ENCODE measurements around the gene DIS3L2. TPM values are rescaled to one million over a fixed set of nuclear protein-coding genes. Genes with fewer than 3 reads are reported as not detected.

Gene DIS3L2
- total RNA-seq, 4 donors from 2014 or later: 16.1 to 26.7 (median 22.0) TPM

- Histone ChIP-seq H3K4me1 (no peaks in the 10 kb centered on the region), H3K27me3 (no peaks in the 10 kb centered on the region), H3K9me3 (no peaks in the 10 kb centered on the region), H3K36me3 (peaks cover 0 to 5% (median 0%) of the 10 kb centered on the region in 4 donors), H3K4me3 (no peak overlapping the region), H3K27ac (replicated peaks in 1 of 4) (no peak overlapping the region)
- TF ChIP-seq, protein P1, sequence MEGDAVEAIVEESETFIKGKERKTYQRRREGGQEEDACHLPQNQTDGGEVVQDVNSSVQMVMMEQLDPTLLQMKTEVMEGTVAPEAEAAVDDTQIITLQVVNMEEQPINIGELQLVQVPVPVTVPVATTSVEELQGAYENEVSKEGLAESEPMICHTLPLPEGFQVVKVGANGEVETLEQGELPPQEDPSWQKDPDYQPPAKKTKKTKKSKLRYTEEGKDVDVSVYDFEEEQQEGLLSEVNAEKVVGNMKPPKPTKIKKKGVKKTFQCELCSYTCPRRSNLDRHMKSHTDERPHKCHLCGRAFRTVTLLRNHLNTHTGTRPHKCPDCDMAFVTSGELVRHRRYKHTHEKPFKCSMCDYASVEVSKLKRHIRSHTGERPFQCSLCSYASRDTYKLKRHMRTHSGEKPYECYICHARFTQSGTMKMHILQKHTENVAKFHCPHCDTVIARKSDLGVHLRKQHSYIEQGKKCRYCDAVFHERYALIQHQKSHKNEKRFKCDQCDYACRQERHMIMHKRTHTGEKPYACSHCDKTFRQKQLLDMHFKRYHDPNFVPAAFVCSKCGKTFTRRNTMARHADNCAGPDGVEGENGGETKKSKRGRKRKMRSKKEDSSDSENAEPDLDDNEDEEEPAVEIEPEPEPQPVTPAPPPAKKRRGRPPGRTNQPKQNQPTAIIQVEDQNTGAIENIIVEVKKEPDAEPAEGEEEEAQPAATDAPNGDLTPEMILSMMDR (IDR thresholded peaks at IDR 0.05): no peak
- TF ChIP-seq EP300 (IDR thresholded peaks at IDR 0.05): no peak
- TF ChIP-seq POLR2A (IDR thresholded peaks at IDR 0.05; ENCODE audit: low read depth): no peak
- no peak for TF ChIP-seq POLR2AphosphoS5 (IDR thresholded peaks at IDR 0.05)
- intact Hi-C loops (cut with DNase I): no loop called here
- WGBS: 91% methylated on average over 3 of the region's 3 CpGs
- DNase-seq (ENCODE audit: extremely low spot score): no peak
These were observed 155.9 kb downstream of the DIS3L2 start for GRCh38 chr2:232117413-232117812.

DNA sequence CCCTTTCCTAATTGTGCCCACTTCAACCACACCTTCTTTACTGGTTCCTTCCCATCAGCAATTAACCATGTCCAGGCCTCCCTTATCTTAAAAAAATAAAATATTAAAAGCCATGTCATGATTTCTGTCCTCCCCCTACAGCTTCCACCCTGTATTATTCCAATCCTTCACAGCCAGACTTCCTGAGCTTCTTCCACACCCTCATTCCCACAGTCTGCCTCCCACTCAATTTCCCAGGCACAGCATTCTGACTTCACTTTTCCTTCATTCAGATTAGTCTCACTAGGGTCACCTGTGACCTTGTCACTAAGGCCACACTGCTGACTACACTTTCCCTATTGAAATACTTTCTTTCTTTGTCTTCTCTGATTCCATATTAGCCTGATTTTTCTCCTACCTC lies 159.4 kb downstream of the DIS3L2 start:
- no peak overlapping the region for H3K27ac ChIP-seq (replicated peaks in 1 of 4)
- DNase-seq (ENCODE audit: extremely low spot score): no peak
- intact Hi-C loops (cut with DNase I): no loop called here
- TF ChIP-seq EP300 (IDR thresholded peaks at IDR 0.05): no peak
- TF ChIP-seq, protein P1 (IDR thresholded peaks at IDR 0.05): no peak
- no peaks in the 10 kb centered on the region for H3K36me3 ChIP-seq
- no peaks in the 10 kb centered on the region for H3K27me3 ChIP-seq
- no peaks in the 10 kb centered on the region for H3K9me3 ChIP-seq
- no peak overlapping the region for H3K4me3 ChIP-seq
- H3K4me1 ChIP-seq: no peaks in the 10 kb centered on the region

GRCh38 chr2:232124309-232124708 lies 162.8 kb downstream of the DIS3L2 start:
- WGBS: 97% methylated on average over 1 of the region's 1 CpG
- Histone ChIP-seq H3K9me3 (no peaks in the 10 kb centered on the region), H3K4me1 (peaks cover 0 to 2% (median 0%) of the 10 kb centered on the region in 4 donors), H3K4me3 (no peak overlapping the region), H3K27ac (replicated peaks in 1 of 4) (no peak overlapping the region), H3K36me3 (no peaks in the 10 kb centered on the region), H3K27me3 (no peaks in the 10 kb centered on the region)
- intact Hi-C loops (cut with DNase I): no loop called here
- TF ChIP-seq EP300 (IDR thresholded peaks at IDR 0.05): no peak
- no peak for TF ChIP-seq POLR2AphosphoS5 (IDR thresholded peaks at IDR 0.05)
- TF ChIP-seq POLR2A (IDR thresholded peaks at IDR 0.05; ENCODE audit: low read depth): no peak
- TF ChIP-seq, protein P1 (IDR thresholded peaks at IDR 0.05): no peak
- no peak for DNase-seq (ENCODE audit: extremely low spot score)

DNA sequence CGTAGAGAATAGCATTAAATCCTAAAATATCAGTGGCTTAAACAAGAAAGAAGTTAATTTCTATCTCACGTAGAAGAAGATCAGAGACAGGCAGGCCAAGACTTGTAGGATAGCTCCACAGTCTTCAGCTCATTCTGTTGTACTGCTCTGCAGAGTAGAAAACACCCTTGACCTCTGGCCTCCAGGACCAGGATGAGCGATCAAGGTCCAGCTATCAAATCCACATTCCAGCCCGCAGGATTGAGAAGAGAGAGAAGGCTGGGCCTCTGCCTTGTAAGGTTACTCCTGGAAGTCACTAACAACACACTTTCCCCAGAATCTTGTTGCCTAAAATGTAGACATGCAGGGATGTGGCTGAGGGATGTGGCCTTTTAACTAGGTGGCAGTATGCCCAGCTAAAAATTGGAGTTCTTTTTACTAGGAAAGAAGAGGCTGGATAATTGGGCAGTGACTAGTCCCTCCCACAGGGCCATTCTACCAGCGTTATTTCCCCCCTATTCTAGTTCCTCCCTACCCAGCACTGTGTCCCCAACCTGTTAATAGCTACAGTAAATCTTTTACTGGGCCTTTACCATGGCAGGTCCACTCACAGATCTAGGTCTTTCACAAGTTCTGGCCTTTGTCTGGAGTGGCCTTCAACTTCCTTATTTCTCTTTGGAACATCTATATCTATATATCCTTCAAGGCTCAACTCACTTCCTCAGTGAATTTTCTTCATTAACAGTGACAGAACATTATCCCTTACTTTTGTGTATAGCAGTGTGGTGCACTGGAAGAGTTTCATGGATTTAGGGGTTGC lies 165.0 kb downstream of the DIS3L2 start:
- peaks cover 0 to 5% (median 0%) of the 10 kb centered on the region in 4 donors for H3K4me1 ChIP-seq
- intact Hi-C loops (cut with DNase I): no loop called here
- H3K36me3 ChIP-seq: peaks cover 0 to 13% (median 7%) of the 10 kb centered on the region in 4 donors
- TF ChIP-seq, protein P1 (IDR thresholded peaks at IDR 0.05): no peak
- TF ChIP-seq POLR2AphosphoS5 (IDR thresholded peaks at IDR 0.05): no peak
- TF ChIP-seq EP300 (IDR thresholded peaks at IDR 0.05): no peak
- no peak for TF ChIP-seq POLR2A (IDR thresholded peaks at IDR 0.05; ENCODE audit: low read depth)
- H3K4me3 ChIP-seq: no peak overlapping the region
- 85% methylated on average over 5 of the region's 5 CpGs for WGBS
- no peaks in the 10 kb centered on the region for H3K9me3 ChIP-seq
- no peaks in the 10 kb centered on the region for H3K27me3 ChIP-seq
- H3K27ac ChIP-seq (replicated peaks in 1 of 4): no peak overlapping the region
- DNase-seq (ENCODE audit: extremely low spot score): no peak

Data from esophagus muscularis mucosa (tissue), 4 donors.